Upper lobe of left lung (tissue), 6 donors: Measurements from ENCODE around the gene HS6ST1. TPM values are rescaled to one million over a fixed set of nuclear protein-coding genes. Genes with fewer than 3 reads are reported as not detected.

ENCODE experiments used
- ATAC-seq, 2 donors: fragments of 200-7000 bp; cut with Tn5 transposase; one replicate each; pipeline ENCODE4 v1.9.1; 2022; ENCODE audit warnings: mild to moderate bottlenecking in 2 of 2, moderate library complexity in 2 of 2; ENCODE audit not compliant: low FRiP score in 2 of 2
- DNase-seq, 2 donors: peaks; one replicate each; pipeline ENCODE4 v3.0.0-alpha.2; 2019 to 2020
- H3K27ac ChIP-seq, 4 donors: fragments of 200-600 bp; sonication (generic); one replicate each; pipeline ENCODE4 v1.5.1; 2016 to 2019
- H3K27me3 ChIP-seq, 4 donors: fragments of 200-600 bp; sonication (generic); one replicate each; pipeline ENCODE4 v1.5.1; 2017 to 2019
- H3K36me3 ChIP-seq, 4 donors: fragments of 200-600 bp; sonication (generic); one replicate each; pipeline ENCODE4 v1.5.1; 2016 to 2019
- H3K4me1 ChIP-seq, 4 donors: fragments of 200-600 bp; sonication (generic); one replicate each; pipeline ENCODE4 v1.5.1; 2018 to 2019
- H3K4me3 ChIP-seq, 4 donors: fragments of 200-600 bp; sonication (generic); one replicate each; pipeline ENCODE4 v1.5.1; 2017 to 2019; ENCODE audit warnings: mild to moderate bottlenecking in 2 of 4, moderate library complexity in 1 of 4
- H3K9me3 ChIP-seq, 4 donors: fragments of 200-600 bp; sonication (generic); one replicate each; pipeline ENCODE4 v1.5.1; 2018 to 2019
- EP300 ChIP-seq, 4 donors: sonication (generic); formaldehyde crosslinking; IDR thresholded peaks; one replicate each; pipeline ENCODE4 v1.5.1; 2017; ENCODE audit warnings: antibody characterized with exemption in 4 of 4, control low read depth in 2 of 4
- POLR2A ChIP-seq, 4 donors: fragments of 450-650 bp; IDR thresholded peaks; one replicate each; pipeline ENCODE4 v1.5.1; 2016 to 2017; ENCODE audit warnings: antibody characterized with exemption in 4 of 4, mild to moderate bottlenecking in 2 of 4
- POLR2AphosphoS5 ChIP-seq, 2 donors: sonication (generic); formaldehyde crosslinking; IDR thresholded peaks; one replicate each; pipeline ENCODE4 v1.5.1; 2017; ENCODE audit warnings: antibody characterized with exemption in 2 of 2
- WGBS, 2 donors: methylation state at CpG; one replicate each; pipeline ENCODE4 v1.1.5; 2017 to 2018; 5-methylcytosine and 5-hydroxymethylcytosine counted together
- total RNA-seq, 6 donors: library from RNA; depleted of rRNA in 4 of 6; stranded (reverse); fragments of >200 nt in 4 of 6; gene quantifications; one replicate each; pipeline versions ENCODE4 v1.1.0 to v1.2.1, GENCODE V29; 2016 to 2021
- TF ChIP-seq, protein P1 (sequence below), 6 experiments: fragments of 450-650 bp in 4 of 6; fragments of 200-600 bp in 2 of 6; sonication (generic) in 2 of 6; IDR thresholded peaks; one replicate each; pipeline ENCODE4 v1.5.1; 2016 to 2019; ENCODE audit warnings: antibody characterized with exemption in 6 of 6
- donor health status: DM: no; HTN: no; CAD: no; lungs with moderate emphysema.
- donor health status: DM: no; HTN: yes; CAD: no; lungs with severe emphysema.

The HS6ST1 gene
- total RNA-seq, 6 donors from 2014 or later: 24.0 to 96.8 (median 37.0) TPM

DNA sequence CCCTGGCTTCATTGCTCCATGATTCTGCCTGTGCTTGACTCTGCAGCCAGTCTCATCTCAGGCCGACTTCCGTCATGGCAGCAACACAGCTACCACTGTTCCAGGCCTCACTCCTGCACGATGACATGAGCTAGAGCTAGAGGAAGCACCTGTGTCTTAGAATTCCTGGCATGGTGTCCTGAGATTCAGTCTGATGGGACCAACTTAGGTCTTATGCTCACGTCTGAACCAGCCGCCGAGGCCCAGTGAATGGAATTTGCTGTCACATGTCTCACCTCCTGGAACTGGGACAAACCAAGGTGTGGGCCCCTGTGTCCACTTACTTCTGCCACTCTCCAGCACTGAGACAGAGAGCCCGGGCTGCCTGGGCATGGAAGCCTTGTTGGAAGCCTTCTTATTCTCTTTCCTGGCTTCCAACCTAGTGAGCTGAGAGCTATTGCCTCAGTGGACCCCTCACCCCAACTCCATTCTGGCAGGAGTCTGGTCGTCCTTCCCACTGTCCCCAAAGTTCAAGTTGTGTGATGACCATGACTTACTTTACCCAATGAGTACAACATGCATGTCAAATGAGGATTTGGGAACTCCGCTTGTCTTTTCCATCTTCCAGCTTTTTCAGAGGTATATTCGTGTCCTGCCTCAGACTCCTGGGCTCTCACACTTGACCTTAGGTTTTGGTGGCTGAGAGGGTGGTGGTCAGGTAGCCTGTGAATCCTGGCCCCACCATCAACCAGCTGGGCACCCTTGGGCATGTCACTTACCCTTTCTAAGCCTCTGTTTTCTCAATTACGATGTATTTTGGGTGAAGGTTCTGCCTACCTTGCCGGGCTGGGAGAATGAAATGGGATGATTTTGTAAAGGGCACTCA, 39.1 kb upstream of the HS6ST1 start:
- TF ChIP-seq, protein P1, sequence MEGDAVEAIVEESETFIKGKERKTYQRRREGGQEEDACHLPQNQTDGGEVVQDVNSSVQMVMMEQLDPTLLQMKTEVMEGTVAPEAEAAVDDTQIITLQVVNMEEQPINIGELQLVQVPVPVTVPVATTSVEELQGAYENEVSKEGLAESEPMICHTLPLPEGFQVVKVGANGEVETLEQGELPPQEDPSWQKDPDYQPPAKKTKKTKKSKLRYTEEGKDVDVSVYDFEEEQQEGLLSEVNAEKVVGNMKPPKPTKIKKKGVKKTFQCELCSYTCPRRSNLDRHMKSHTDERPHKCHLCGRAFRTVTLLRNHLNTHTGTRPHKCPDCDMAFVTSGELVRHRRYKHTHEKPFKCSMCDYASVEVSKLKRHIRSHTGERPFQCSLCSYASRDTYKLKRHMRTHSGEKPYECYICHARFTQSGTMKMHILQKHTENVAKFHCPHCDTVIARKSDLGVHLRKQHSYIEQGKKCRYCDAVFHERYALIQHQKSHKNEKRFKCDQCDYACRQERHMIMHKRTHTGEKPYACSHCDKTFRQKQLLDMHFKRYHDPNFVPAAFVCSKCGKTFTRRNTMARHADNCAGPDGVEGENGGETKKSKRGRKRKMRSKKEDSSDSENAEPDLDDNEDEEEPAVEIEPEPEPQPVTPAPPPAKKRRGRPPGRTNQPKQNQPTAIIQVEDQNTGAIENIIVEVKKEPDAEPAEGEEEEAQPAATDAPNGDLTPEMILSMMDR (IDR thresholded peaks at IDR 0.05): no peak
- TF ChIP-seq EP300 (IDR thresholded peaks at IDR 0.05) (no peak), POLR2AphosphoS5 (IDR thresholded peaks at IDR 0.05) (no peak), POLR2A (IDR thresholded peaks at IDR 0.05) (no peak)
- H3K4me3 ChIP-seq: no peak overlapping the region
- no peaks in the 10 kb centered on the region for H3K9me3 ChIP-seq
- no peaks in the 10 kb centered on the region for H3K27me3 ChIP-seq
- WGBS, 2 donors: 74 to 81% methylated on average over 8 to 12 of the region's 12 CpGs
- ATAC-seq (no peak), DNase-seq (peak in 1 of 2 donors; percentile 18)
- no peaks in the 10 kb centered on the region for H3K36me3 ChIP-seq
- H3K27ac ChIP-seq: no peak overlapping the region
- H3K4me1 ChIP-seq: peaks cover 0 to 10% (median 6%) of the 10 kb centered on the region in 4 donors

DNA sequence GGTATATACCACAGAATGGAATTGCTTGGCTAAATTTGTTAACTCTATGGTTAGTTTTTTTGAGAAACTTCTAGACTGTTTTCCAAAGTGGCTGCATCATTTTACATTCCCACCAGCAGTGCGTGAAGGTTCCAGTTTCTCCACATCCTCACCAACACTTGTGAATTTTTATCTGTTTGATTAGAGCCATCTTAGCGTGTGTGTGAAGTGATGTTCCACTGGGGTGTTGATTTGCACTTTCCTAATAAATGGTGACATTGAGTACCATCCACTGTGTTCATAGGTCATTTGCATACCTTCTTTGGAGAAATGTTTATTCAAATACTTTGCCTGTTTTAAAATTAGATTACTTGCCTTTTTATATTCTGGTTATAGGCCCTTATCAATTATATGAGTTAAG, 37.5 kb upstream of the HS6ST1 start:
- ATAC-seq: no peak
- Histone ChIP-seq H3K27ac (no peak overlapping the region), H3K36me3 (no peaks in the 10 kb centered on the region), H3K9me3 (peaks cover 0 to 8% (median 4%) of the 10 kb centered on the region in 4 donors), H3K4me3 (no peak overlapping the region), H3K27me3 (no peaks in the 10 kb centered on the region), H3K4me1 (no peaks in the 10 kb centered on the region)
- TF ChIP-seq POLR2A (IDR thresholded peaks at IDR 0.05): no peak
- 92 to 100% methylated on average over 2 of the region's 2 CpGs for WGBS, 2 donors
- no peak for DNase-seq

DNA sequence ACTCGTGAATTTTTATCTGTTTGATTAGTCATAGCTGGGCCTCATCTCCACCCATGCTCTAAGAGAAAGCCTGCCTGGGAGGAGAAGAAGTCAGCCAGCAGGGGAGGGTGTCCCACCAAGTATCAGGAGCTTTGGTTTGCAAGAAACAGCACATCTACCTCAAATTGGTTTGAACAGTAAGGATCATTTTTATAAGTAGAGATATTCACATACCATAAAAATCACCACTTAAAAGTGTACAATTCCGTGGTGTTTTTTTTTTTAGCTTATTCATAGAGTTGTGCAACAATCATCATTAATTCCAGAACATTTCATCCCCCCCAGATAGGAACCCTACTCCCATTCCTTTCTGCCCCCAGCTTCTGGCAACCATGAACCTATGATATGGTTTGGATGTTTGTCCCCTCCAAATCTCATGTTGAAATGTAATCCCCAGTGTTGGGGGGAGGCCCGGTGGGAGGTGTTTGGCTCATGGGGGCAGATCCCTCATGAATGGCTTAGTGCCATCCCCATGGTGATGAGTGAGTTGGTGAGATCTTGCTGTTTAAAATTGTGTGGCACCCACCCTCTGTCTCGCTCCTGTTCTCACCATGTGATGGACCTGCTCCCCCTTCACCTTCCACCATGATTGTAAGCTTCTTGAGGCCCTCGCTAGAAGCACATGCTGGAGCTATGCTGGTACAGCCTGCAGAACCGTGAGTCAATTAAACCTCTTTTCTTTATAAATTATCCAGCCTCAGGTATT, 36.2 kb upstream of the HS6ST1 start:
- Histone ChIP-seq H3K27me3 (no peaks in the 10 kb centered on the region), H3K9me3 (peaks cover 0 to 8% (median 4%) of the 10 kb centered on the region in 4 donors), H3K4me1 (no peaks in the 10 kb centered on the region), H3K27ac (no peak overlapping the region), H3K36me3 (no peaks in the 10 kb centered on the region), H3K4me3 (no peak overlapping the region)
- DNase-seq: no peak
- WGBS, 2 donors: 82 to 87% methylated on average over 6 of the region's 6 CpGs
- TF ChIP-seq, protein P1 (IDR thresholded peaks at IDR 0.05): no peak
- TF ChIP-seq EP300 (IDR thresholded peaks at IDR 0.05) (no peak), POLR2AphosphoS5 (IDR thresholded peaks at IDR 0.05) (no peak), POLR2A (IDR thresholded peaks at IDR 0.05) (no peak)
- ATAC-seq: no peak

DNA sequence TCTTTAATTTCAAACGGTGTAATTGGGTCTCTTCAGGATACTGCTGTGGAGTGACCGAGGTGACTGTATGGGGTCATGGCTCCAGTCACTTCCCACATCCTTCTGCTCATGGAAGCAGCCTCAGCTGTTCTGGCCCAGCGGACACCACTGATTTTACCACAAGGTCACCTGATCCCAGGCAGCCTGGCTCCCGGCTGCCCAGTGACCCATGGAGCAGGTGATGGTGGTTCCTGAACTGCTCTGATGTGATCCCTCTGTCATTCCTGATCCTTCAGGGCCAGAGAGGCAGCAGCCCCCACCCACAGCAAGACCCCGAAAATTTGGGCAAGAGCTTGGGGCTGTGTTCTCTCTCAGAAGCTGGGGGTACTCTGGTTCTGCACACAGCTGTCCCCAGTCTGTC, 35.5 kb upstream of the HS6ST1 start:
- Histone ChIP-seq H3K4me1 (no peaks in the 10 kb centered on the region), H3K27me3 (no peaks in the 10 kb centered on the region), H3K27ac (no peak overlapping the region), H3K4me3 (no peak overlapping the region), H3K36me3 (no peaks in the 10 kb centered on the region), H3K9me3 (peaks cover 0 to 8% (median 4%) of the 10 kb centered on the region in 4 donors)
- DNase-seq: no peak
- TF ChIP-seq POLR2A (IDR thresholded peaks at IDR 0.05): no peak
- no peak for TF ChIP-seq POLR2AphosphoS5 (IDR thresholded peaks at IDR 0.05)
- TF ChIP-seq, protein P1 (IDR thresholded peaks at IDR 0.05): no peak
- TF ChIP-seq EP300 (IDR thresholded peaks at IDR 0.05): no peak
- ATAC-seq: no peak
- WGBS, 2 donors: 91 to 98% methylated on average over 4 of the region's 5 CpGs

DNA sequence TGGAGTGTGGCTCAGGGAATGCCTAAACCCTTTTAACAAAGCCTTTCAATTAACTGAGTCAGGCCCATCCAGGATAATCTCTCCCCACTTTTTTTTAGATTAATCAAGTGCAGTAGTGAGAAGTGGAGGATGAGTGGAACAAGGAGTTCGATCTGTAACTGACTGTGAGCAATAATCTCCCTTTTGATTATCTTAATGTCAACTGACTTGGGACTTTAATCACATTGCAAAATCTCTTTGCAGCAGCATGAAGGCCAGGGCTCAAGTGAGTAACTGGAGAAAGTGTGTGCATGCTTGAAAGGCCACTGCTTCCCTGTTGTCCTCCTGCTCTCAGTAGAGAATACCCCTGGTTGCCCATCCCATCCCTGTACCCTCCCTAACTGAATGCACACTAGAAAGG, 32.1 kb upstream of the HS6ST1 start:
- no peak overlapping the region for H3K27ac ChIP-seq
- peaks cover 12 to 17% (median 15%) of the 10 kb centered on the region in 4 donors for H3K4me1 ChIP-seq
- DNase-seq (no peak), ATAC-seq (no peak)
- TF ChIP-seq, protein P1 (IDR thresholded peaks at IDR 0.05): no peak
- TF ChIP-seq POLR2AphosphoS5 (IDR thresholded peaks at IDR 0.05) (no peak), EP300 (IDR thresholded peaks at IDR 0.05) (no peak), POLR2A (IDR thresholded peaks at IDR 0.05) (no peak)
- H3K27me3 ChIP-seq: no peaks in the 10 kb centered on the region
- no peaks in the 10 kb centered on the region for H3K36me3 ChIP-seq
- H3K4me3 ChIP-seq: no peak overlapping the region
- 50 to 88% methylated on average over 1 of the region's 1 CpG for WGBS, 2 donors
- H3K9me3 ChIP-seq: peaks cover 0 to 8% (median 4%) of the 10 kb centered on the region in 4 donors
